Astrocyte (in vitro differentiated cells and primary cell): Measurements from ENCODE around the gene LRRC45. TPM values are rescaled to one million over a fixed set of nuclear protein-coding genes. Genes with fewer than 3 reads are reported as not detected.

ENCODE experiments used
- DNase-seq: peaks from one replicate; pipeline ENCODE4 v3.0.0-alpha.2; 2010; ENCODE audit warnings: low read depth
- FAIRE-seq: peaks from 2 replicates; lab custom pipeline; 2011; peaks lifted over from hg19 to GRCh38; lab: Jason Lieb, UNC
- H2AFZ ChIP-seq: 2 replicates; pipeline ENCODE4 v1.6.0; 2012; ENCODE audit warnings: low read depth, low read length, inconsistent platforms
- H3K27ac ChIP-seq: 2 replicates; pipeline ENCODE4 v1.5.1; 2011; ENCODE audit warnings: low read depth, low read length, inconsistent platforms
- H3K27me3 ChIP-seq: 2 replicates; pipeline ENCODE4 v1.6.0; 2011; ENCODE audit warnings: low read length, inconsistent platforms; ENCODE audit not compliant: insufficient read depth
- H3K36me3 ChIP-seq: 2 replicates; pipeline ENCODE4 v1.5.1; 2011; ENCODE audit warnings: low read length, inconsistent platforms; ENCODE audit not compliant: insufficient read depth
- H3K4me1 ChIP-seq: 2 replicates; pipeline ENCODE4 v1.5.1; 2011; ENCODE audit warnings: low read length, inconsistent platforms; ENCODE audit not compliant: insufficient read depth
- H3K4me2 ChIP-seq: 2 replicates; pipeline ENCODE4 v1.6.0; 2012; ENCODE audit warnings: low read length, inconsistent platforms
- H3K4me3 ChIP-seq: 2 replicates; pipeline ENCODE4 v1.5.1; 2011; ENCODE audit warnings: low read depth, mild to moderate bottlenecking, low read length, inconsistent platforms; ENCODE audit not compliant: insufficient read depth
- H3K79me2 ChIP-seq: 2 replicates; pipeline ENCODE4 v1.6.0; 2012; ENCODE audit warnings: mild to moderate bottlenecking, low read length, inconsistent platforms; ENCODE audit not compliant: insufficient read depth
- H3K9ac ChIP-seq: 2 replicates; pipeline ENCODE4 v1.6.0; 2012; ENCODE audit warnings: mild to moderate bottlenecking, low read length, inconsistent platforms
- H3K9me3 ChIP-seq: 2 replicates; pipeline ENCODE4 v1.5.1; 2012; ENCODE audit warnings: low read depth, mild to moderate bottlenecking, low read length, inconsistent platforms; ENCODE audit not compliant: insufficient read depth
- H4K20me1 ChIP-seq: 2 replicates; pipeline ENCODE4 v1.6.0; 2012; ENCODE audit warnings: low read length, inconsistent platforms; ENCODE audit not compliant: insufficient read depth
- H3K27ac Mint-ChIP-seq: one replicate; pipeline ENCODE4 v1.8.0; 2021; ENCODE audit warnings: mild to moderate bottlenecking, mixed read lengths; ENCODE audit not compliant: unreplicated experiment
- H3K27me3 Mint-ChIP-seq: one replicate; pipeline ENCODE4 v1.8.0; 2021; ENCODE audit warnings: low read depth, mixed read lengths; ENCODE audit not compliant: unreplicated experiment
- H3K36me3 Mint-ChIP-seq: one replicate; pipeline ENCODE4 v1.8.0; 2021; ENCODE audit warnings: low read depth, mixed read lengths; ENCODE audit not compliant: unreplicated experiment
- H3K4me1 Mint-ChIP-seq: one replicate; pipeline ENCODE4 v1.8.0; 2021; ENCODE audit warnings: low read depth, mixed read lengths; ENCODE audit not compliant: unreplicated experiment
- H3K4me3 Mint-ChIP-seq: one replicate; pipeline ENCODE4 v1.8.0; 2021; ENCODE audit warnings: mild to moderate bottlenecking, moderate library complexity, mixed read lengths; ENCODE audit not compliant: unreplicated experiment
- H3K9me3 Mint-ChIP-seq: one replicate; pipeline ENCODE4 v1.8.0; 2021; ENCODE audit warnings: mild to moderate bottlenecking, mixed read lengths; ENCODE audit not compliant: unreplicated experiment
- CTCF ChIP-seq: IDR thresholded peaks from 2 replicates; pipeline ENCODE4 v1.5.1; 2011; ENCODE audit warnings: low read depth, mild to moderate bottlenecking, inconsistent platforms, low read length, moderate library complexity; ENCODE audit not compliant: insufficient read depth
- EZH2 ChIP-seq: IDR thresholded peaks from 2 replicates; pipeline ENCODE4 v1.6.1; 2012; ENCODE audit warnings: mild to moderate bottlenecking, low read length, inconsistent platforms; ENCODE audit not compliant: insufficient read depth
- total RNA-seq: library from RNA; stranded (reverse); gene quantifications from 2 replicates; pipeline ENCODE4 v1.2.1, GENCODE V29; 2021

The LRRC45 gene
- total RNA-seq, 1 donor from 2014 or later: 6.6 TPM

- H3K4me1 Mint-ChIP-seq: peaks cover 5% of the 10 kb centered on the region
- peaks cover 23% of the 10 kb centered on the region for H3K79me2 ChIP-seq
Measured at GRCh38 chr17:82047914-82048570, 24.9 kb downstream of the LRRC45 start.

GRCh38 chr17:82048571-82048971 lies 25.5 kb downstream of the LRRC45 start:
- FAIRE-seq: no peak

More at GRCh38 chr17:82047914-82048570, 24.9 kb downstream of the LRRC45 start:
- H3K4me1 ChIP-seq: peaks cover 15% of the 10 kb centered on the region
- H3K4me3 ChIP-seq: no peak overlapping the region
- H3K4me2 ChIP-seq: no peak overlapping the region
- Mint-ChIP-seq H3K9me3 (no peaks in the 10 kb centered on the region), H3K27me3 (no peaks in the 10 kb centered on the region), H3K27ac (no peak overlapping the region), H3K4me3 (no peak overlapping the region), H3K36me3 (peaks cover 10% of the 10 kb centered on the region)
- no peak overlapping the region for H3K9ac ChIP-seq
- no peak for TF ChIP-seq CTCF
- no peak for TF ChIP-seq EZH2
- H3K36me3 ChIP-seq: no peaks in the 10 kb centered on the region
- peaks cover 6% of the 10 kb centered on the region for H4K20me1 ChIP-seq
- no peak for FAIRE-seq
- no peak overlapping the region for H3K27ac ChIP-seq
- no peaks in the 10 kb centered on the region for H3K9me3 ChIP-seq
- no peaks in the 10 kb centered on the region for H3K27me3 ChIP-seq
- no peak overlapping the region for H2AFZ ChIP-seq
- DNase-seq: no peak

More at GRCh38 chr17:82048571-82048971, 25.5 kb downstream of the LRRC45 start:
- Histone ChIP-seq H3K9me3 (no peaks in the 10 kb centered on the region), H3K4me3 (no peak overlapping the region), H2AFZ (no peak overlapping the region), H3K4me1 (peaks cover 17% of the 10 kb centered on the region), H3K79me2 (peaks cover 28% of the 10 kb centered on the region), H3K36me3 (no peaks in the 10 kb centered on the region), H3K27ac (no peak overlapping the region), H3K9ac (no peak overlapping the region), H4K20me1 (peaks cover 10% of the 10 kb centered on the region), H3K27me3 (no peaks in the 10 kb centered on the region), H3K4me2 (no peak overlapping the region)
- no peak overlapping the region for H3K27ac Mint-ChIP-seq
- H3K9me3 Mint-ChIP-seq: no peaks in the 10 kb centered on the region
- DNase-seq: no peak
- H3K4me3 Mint-ChIP-seq: no peak overlapping the region
- H3K4me1 Mint-ChIP-seq: peaks cover 5% of the 10 kb centered on the region
- no peak for TF ChIP-seq CTCF
- no peak for TF ChIP-seq EZH2
- H3K27me3 Mint-ChIP-seq: no peaks in the 10 kb centered on the region
- peaks cover 10% of the 10 kb centered on the region for H3K36me3 Mint-ChIP-seq
